Omental fat pad (tissue), 4 donors: ENCODE data around the gene FSTL4. TPM values are rescaled to one million over a fixed set of nuclear protein-coding genes. Genes with fewer than 3 reads are reported as not detected.
"Not testable (repeated sequence)": the region's sequence is repeated elsewhere in the genome, so short reads cannot be mapped to it uniquely, and the experiment has no call there.

Source experiments
- ATAC-seq: fragments of 150-250 bp; one replicate; pipeline ENCODE4 v1.9.1; 2016; ENCODE audit warnings: mild to moderate bottlenecking, moderate library complexity; ENCODE audit not compliant: low FRiP score
- DNase-seq: peaks from one replicate; pipeline ENCODE4 v3.0.0-alpha.2; 2019; ENCODE audit warnings: low spot score
- CTCF ChIP-seq, 3 donors: fragments of 450-650 bp; IDR thresholded peaks; one replicate each; pipeline ENCODE4 v1.5.1; 2016 to 2017; ENCODE audit warnings: antibody characterized with exemption in 3 of 3, mild to moderate bottlenecking in 3 of 3, moderate library complexity in 2 of 3
- total RNA-seq, 4 donors: library from RNA; depleted of rRNA; stranded (reverse); fragments of >200 nt; gene quantifications; one replicate each; pipeline ENCODE4 v1.1.0, GENCODE V29; 2016

FSTL4 gene
- total RNA-seq, 4 donors from 2014 or later = 0.32 TPM; not detected in 3

DNA sequence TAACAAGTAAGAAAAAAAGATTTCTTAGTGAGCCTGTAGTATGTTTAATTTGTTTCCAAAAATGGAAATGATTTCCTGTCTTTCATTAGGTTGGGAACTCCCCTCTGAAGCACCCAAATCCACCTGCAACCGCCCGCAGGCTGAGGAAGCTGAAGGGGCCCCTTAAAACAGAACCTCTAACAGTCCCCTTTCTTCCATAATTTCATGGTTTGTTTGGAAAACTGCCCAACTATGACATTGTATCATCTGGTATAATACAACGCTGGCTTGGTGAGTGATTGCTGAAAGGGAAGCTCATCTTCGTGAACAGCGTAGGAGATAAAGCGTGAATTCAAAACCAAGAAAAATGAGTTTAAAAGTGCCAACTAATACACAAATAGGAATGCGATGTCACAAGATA, 215.5 kb downstream of the FSTL4 start:
- no peak for TF ChIP-seq CTCF (IDR thresholded peaks at IDR 0.05)
- DNase-seq (no peak), ATAC-seq (no peak)

DNA sequence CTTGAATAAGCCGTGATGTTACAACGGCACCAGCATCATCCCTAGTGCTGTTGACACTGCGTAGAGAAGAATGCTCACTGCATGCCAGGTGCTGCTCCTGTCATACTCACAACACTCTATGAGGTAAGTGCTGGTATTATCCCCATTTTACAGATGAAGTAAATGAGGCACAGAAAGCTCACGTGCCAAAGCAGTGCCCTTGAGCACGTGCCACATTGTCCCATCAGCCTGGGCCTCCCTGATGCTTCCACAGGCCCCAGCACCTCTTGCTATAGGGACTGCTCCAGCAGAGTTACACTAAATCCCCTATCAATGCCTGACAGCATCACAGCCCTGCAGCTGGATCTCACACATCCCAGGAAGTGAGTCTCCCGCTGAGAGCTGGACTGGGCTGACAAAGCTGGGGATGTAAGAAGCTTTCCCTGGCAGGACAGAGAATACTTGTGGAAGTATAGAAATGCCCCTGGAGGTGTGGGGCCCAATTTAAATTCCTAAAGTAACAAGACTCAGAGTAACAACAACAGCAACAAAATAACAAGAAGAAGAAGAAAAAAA, 216.1 kb downstream of the FSTL4 start:
- no peak for TF ChIP-seq CTCF (IDR thresholded peaks at IDR 0.05)
- DNase-seq (no peak), ATAC-seq (no peak)

DNA sequence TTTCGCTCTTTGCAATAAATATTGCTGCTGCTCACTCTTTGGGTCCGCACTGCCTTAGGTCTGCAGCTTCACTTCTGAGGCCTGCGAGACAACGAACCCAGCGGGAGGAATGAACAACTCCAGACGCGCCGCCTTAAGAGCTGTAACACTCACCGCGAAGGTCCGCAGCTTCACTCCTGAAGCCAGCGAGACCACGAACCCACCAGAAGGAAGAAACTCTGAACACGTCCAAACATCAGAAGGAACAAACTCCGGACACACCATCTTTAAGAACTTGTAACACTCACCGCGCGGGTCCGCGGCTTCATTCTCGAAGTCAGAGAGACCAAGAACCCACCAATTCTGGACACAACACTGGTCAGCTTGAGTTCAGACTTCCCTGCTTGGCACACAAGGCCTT, 217.1 kb downstream of the FSTL4 start:
- not testable (repeated sequence) for ATAC-seq, DNase-seq

GRCh38 chr5:133394477-133394817, 217.9 kb downstream of the FSTL4 start:
- not testable (repeated sequence) for DNase-seq

GRCh38 chr5:133393776-133394476, 218.4 kb downstream of the FSTL4 start:
- ATAC-seq (no peak), DNase-seq (no peak)
- no peak for TF ChIP-seq CTCF (IDR thresholded peaks at IDR 0.05)

More at GRCh38 chr5:133394477-133394817, 217.9 kb downstream of the FSTL4 start:
- ATAC-seq = not testable (repeated sequence)

DNA sequence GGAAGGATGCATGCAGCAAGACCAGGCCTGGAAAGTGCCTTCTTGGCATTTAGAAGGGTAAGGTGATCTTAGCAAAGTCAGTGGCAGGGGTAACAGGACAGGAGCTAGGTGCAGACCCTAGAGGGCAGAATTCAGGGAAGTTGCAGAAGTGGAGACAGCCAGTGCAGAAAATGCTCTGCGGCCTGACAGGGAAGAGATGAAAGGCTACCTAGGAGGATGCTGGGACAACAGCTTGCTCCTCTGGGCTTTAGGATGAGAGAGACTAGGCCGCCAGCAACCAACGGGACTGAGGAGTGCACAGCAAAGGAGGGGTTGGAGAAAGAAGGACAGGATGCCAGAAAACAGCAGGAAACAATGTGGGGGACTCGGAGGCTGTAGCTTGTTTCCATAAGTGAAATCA, 219.9 kb downstream of the FSTL4 start:
- ATAC-seq = no peak
- no peak for TF ChIP-seq CTCF (IDR thresholded peaks at IDR 0.05)
- DNase-seq = no peak

- TF ChIP-seq CTCF (IDR thresholded peaks at IDR 0.05) = no peak
- DNase-seq (no peak), ATAC-seq (no peak)
These were observed 220.8 kb downstream of the FSTL4 start for GRCh38 chr5:133391354-133392136.
